ENCODE measurements around the gene SPOCK1. TPM values are rescaled to one million over a fixed set of nuclear protein-coding genes. Genes with fewer than 3 reads are reported as not detected.
"Not testable (repeated sequence)": the region's sequence is repeated elsewhere in the genome, so short reads cannot be mapped to it uniquely, and the experiment has no call there.

The SPOCK1 gene
- total RNA-seq, 2 experiments from 2014 or later = 0.16 to 0.38 TPM

DNA sequence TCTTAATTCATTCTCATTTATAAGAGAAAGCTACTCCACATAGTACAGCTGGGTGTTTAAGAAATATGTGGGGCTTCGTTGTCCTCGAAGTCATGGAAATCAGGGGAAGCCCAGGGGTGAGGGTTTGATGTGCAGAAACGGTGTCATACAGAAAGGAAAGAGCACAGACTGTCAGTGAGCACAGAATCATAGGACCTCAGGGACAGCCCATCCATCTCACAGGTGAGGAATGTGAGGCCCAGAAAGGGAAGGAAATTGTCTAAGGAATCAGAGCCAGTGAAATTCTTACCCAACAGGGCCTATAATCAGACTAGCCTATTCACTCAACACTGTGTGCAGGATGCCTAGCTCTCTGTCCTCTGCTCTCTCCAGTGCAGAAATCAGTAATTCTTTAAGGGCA, 535.6 kb downstream of the SPOCK1 start:
- H3K9me3 Mint-ChIP-seq (ENCODE audit: low read depth) = no peaks in the 10 kb centered on the region
- H3K27me3 Mint-ChIP-seq = no peaks in the 10 kb centered on the region
- CTCF ChIA-PET = no interaction called here
- H3K4me1 Mint-ChIP-seq = no peaks in the 10 kb centered on the region
- H3K4me3 Mint-ChIP-seq = no peak overlapping the region
- no peak for ATAC-seq
- no peak for DNase-seq
- H3K27ac Mint-ChIP-seq = no peak overlapping the region
- no peaks in the 10 kb centered on the region for H3K36me3 Mint-ChIP-seq

DNA sequence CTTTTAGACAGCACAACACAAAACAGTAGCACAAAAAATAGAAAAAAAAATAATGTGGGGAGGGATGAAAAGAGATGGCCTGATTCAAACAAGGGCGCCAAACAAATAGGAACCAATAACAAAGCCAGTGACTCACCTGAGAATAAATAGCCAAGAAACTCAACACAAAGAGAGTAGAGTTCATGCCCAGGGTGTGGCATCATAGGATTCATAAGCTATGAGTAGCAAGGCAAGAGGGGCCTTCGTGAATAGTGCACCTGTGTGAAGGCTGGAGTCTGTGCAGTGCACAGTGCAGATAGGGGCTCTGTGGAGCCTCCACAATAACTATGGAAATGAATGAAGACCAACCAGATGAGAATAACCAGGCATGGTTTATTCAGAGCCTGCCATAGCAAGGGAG, 541.7 kb downstream of the SPOCK1 start:
- DNase-seq (no peak), ATAC-seq (no peak)
- no peaks in the 10 kb centered on the region for H3K4me1 Mint-ChIP-seq
- CTCF ChIA-PET = no interaction called here
- H3K27ac Mint-ChIP-seq = no peak overlapping the region
- H3K9me3 Mint-ChIP-seq (ENCODE audit: low read depth) = peaks cover 2% of the 10 kb centered on the region
- H3K27me3 Mint-ChIP-seq = no peaks in the 10 kb centered on the region
- H3K36me3 Mint-ChIP-seq = no peaks in the 10 kb centered on the region
- H3K4me3 Mint-ChIP-seq = no peak overlapping the region

DNA sequence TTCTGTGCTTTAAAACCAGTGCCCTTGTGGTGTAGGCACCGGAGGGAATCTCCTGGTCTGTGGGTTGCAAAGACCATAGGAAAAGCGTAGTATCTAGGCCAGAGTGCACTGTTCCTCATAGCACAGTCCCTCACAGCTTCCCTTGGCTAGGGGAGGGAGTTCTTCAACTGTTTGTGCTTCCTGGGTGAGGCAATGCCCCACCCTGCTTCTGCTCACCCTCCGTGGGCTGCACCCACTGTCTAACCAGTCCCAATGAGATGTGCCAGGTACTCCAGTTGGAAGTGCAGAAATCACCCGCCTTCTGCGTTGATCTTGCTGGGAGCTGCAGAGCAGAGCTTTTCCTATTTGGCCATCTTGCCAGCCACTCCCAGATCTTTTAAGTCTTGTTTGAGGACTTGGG, 545.0 kb downstream of the SPOCK1 start:
- DNase-seq; H3K27me3 Mint-ChIP-seq; H3K4me3 Mint-ChIP-seq; H3K4me1 Mint-ChIP-seq; H3K36me3 Mint-ChIP-seq; ATAC-seq; H3K27ac Mint-ChIP-seq; H3K9me3 Mint-ChIP-seq (ENCODE audit: low read depth); CTCF ChIA-PET: not testable (repeated sequence)

DNA sequence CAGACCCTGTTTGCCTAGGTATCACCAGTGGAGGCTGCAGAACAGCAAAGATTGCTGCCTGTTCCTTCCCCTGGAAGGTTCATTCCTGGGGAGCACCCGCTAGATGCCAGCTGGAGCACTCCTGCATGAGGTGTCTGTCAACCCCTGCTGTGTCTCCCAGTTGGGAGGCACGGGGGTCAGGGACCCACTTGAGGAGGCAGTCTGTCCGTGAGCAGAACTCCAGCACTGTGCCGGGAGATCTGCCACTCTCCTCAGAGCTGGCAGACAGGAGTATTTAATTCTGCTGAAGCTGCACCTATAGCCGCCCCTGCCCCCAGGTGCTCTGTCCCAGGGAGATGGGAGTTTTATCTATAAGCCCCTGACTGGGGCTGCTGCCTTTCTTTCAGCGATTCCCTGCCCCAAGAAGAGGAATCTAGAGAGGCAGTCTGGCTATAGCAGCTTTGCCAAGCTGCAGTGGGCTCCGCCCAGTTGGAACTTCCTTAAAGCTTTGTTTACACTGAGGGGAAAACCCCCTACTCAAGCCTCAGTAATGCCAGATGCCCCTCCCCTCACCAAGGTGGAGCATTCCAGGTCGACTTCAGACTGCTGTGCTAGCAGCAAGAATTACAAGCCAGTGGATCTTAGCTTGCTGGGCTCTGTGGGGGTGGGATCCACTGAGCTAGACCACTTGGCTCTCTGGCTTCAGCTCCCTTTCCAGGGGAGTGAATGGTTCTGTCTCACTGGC, 545.6 kb downstream of the SPOCK1 start:
- H3K4me1 Mint-ChIP-seq; H3K9me3 Mint-ChIP-seq (ENCODE audit: low read depth); H3K27ac Mint-ChIP-seq; ATAC-seq; H3K4me3 Mint-ChIP-seq; CTCF ChIA-PET; H3K27me3 Mint-ChIP-seq; DNase-seq; H3K36me3 Mint-ChIP-seq: not testable (repeated sequence)

DNA sequence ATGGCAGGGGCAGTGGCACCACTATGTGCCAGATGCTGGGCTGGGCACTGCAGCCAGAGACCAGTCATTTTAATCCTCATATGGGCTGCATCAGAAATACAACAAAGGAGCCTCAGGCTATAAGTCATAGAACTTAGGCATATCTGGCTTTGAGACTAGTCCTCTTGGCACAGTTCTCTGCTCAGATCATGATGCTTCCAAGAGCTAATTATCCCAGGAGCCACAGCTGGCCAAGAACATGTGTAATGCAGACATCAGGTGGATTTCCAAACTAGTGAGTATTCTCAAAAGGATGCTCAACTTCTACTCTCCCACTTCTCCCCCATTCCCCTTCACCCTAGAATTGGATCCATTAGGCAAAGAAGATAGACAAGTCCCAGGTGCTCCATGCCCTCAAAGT, 571.6 kb downstream of the SPOCK1 start:
- Mint-ChIP-seq H3K4me3 (no peak overlapping the region), H3K4me1 (no peaks in the 10 kb centered on the region), H3K27ac (no peak overlapping the region), H3K36me3 (no peaks in the 10 kb centered on the region), H3K27me3 (no peaks in the 10 kb centered on the region), H3K9me3 (ENCODE audit: low read depth) (peaks cover 4% of the 10 kb centered on the region)
- no peak for ATAC-seq
- CTCF ChIA-PET = no interaction called here
- DNase-seq = no peak

DNA sequence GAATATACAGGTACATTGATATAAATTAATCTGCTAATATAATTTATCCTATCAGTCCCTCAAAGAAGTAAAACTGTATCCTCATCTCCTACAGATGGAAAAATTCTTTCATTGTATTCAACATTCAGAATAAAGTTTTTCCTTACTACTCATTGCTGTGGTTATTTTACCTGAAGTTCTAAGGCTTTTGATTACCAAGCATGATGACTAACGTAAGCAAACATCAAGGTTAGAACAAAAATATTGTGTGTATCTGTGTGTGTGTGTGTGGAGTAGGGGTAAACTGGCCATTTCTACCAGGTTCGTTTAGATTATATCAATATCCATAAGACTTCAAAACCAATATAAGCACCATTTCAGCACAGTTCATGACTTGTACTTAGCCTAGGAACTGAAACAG, 573.1 kb downstream of the SPOCK1 start:
- ATAC-seq (no peak), DNase-seq (no peak)
- no peak overlapping the region for H3K4me3 Mint-ChIP-seq
- CTCF ChIA-PET = no interaction called here
- H3K4me1 Mint-ChIP-seq = no peaks in the 10 kb centered on the region
- H3K36me3 Mint-ChIP-seq = no peaks in the 10 kb centered on the region
- peaks cover 4% of the 10 kb centered on the region for H3K9me3 Mint-ChIP-seq (ENCODE audit: low read depth)
- H3K27me3 Mint-ChIP-seq = no peaks in the 10 kb centered on the region
- no peak overlapping the region for H3K27ac Mint-ChIP-seq

Other genes starting within 250 kb of the SPOCK1 start
- gene KLHL3, start 236.8 kb upstream of the SPOCK1 start, total RNA-seq = 1 to 10 TPM; 3.0 to 5.7 TPM

Data from activated CD8-positive, alpha-beta memory T cell treated with anti-CD3 and anti-CD28 coated beads, Interleukin-2, amount 10 ng/mL, durations not matched to agents 7 days and 5 days (primary cell).